DND-41 (cell line): Measurements from ENCODE around the gene DNAJC7.

Source experiments
- ATAC-seq: fragments of 200-7000 bp; cut with Tn5 transposase; 3 replicates; pipeline ENCODE4 v1.9.1; 2021; ENCODE audit warnings: low read depth; ENCODE audit not compliant: insufficient read depth
- DNase-seq: peaks from one replicate; pipeline ENCODE4 v3.0.0-alpha.2; 2020
- H2AFZ ChIP-seq: 2 replicates; pipeline ENCODE4 v1.6.0; 2012; ENCODE audit warnings: low read depth, low read length
- H3K27ac ChIP-seq: 2 replicates; pipeline ENCODE4 v1.5.1; 2012; ENCODE audit warnings: low read length, inconsistent platforms
- H3K27me3 ChIP-seq: fragments of 200-600 bp; sonication (generic); 2 replicates; pipeline ENCODE4 v1.6.0; 2012; ENCODE audit warnings: low read length, mild to moderate bottlenecking, inconsistent platforms; ENCODE audit not compliant: insufficient read depth, poor library complexity
- H3K36me3 ChIP-seq: 2 replicates; pipeline ENCODE4 v1.5.1; 2012; ENCODE audit warnings: low read length, inconsistent platforms; ENCODE audit not compliant: insufficient read depth
- H3K4me1 ChIP-seq: 2 replicates; pipeline ENCODE4 v1.5.1; 2012; ENCODE audit warnings: mild to moderate bottlenecking, low read length; ENCODE audit not compliant: insufficient read depth
- H3K4me2 ChIP-seq: 2 replicates; pipeline ENCODE4 v1.6.0; 2012; ENCODE audit warnings: mild to moderate bottlenecking, moderate library complexity, low read length, inconsistent platforms; ENCODE audit not compliant: insufficient read depth
- H3K4me3 ChIP-seq, 2 experiments: fragments of 200-600 bp in 1 of 2; shearing (Covaris generic) in 1 of 2; 2 replicates each; pipeline ENCODE4 v1.5.1; 2012 to 2016; ENCODE audit warnings: inconsistent platforms in 2 of 2, low read length in 2 of 2, mild to moderate bottlenecking in 2 of 2, low read depth in 1 of 2, moderate library complexity in 1 of 2
- H3K79me2 ChIP-seq: 2 replicates; pipeline ENCODE4 v1.6.0; 2012; ENCODE audit warnings: low read length, inconsistent platforms; ENCODE audit not compliant: insufficient read depth
- H3K9ac ChIP-seq: 2 replicates; pipeline ENCODE4 v1.6.0; 2012; ENCODE audit warnings: low read depth, mild to moderate bottlenecking, inconsistent platforms, low read length, moderate library complexity
- H3K9me3 ChIP-seq: 2 replicates; pipeline ENCODE4 v1.5.1; 2012; ENCODE audit warnings: low read length, moderate library complexity, mild to moderate bottlenecking, inconsistent platforms; ENCODE audit not compliant: insufficient read depth, severe bottlenecking
- H4K20me1 ChIP-seq: 2 replicates; pipeline ENCODE4 v1.6.0; 2012; ENCODE audit warnings: low read length; ENCODE audit not compliant: insufficient read depth
- EZH2 ChIP-seq: IDR thresholded peaks from 3 replicates; pipeline ENCODE4 v1.6.1; 2012; ENCODE audit warnings: borderline replicate concordance, low read depth, mild to moderate bottlenecking, moderate library complexity, low read length, inconsistent platforms; ENCODE audit not compliant: severe bottlenecking
- TF ChIP-seq, protein P1 (sequence below): IDR thresholded peaks from 2 replicates; pipeline ENCODE4 v1.5.1; 2012; ENCODE audit warnings: borderline replicate concordance, low read length, moderate library complexity, mild to moderate bottlenecking; ENCODE audit not compliant: poor library complexity, severe bottlenecking; ENCODE audit errors: extremely low read depth

The DNAJC7 gene

DNA sequence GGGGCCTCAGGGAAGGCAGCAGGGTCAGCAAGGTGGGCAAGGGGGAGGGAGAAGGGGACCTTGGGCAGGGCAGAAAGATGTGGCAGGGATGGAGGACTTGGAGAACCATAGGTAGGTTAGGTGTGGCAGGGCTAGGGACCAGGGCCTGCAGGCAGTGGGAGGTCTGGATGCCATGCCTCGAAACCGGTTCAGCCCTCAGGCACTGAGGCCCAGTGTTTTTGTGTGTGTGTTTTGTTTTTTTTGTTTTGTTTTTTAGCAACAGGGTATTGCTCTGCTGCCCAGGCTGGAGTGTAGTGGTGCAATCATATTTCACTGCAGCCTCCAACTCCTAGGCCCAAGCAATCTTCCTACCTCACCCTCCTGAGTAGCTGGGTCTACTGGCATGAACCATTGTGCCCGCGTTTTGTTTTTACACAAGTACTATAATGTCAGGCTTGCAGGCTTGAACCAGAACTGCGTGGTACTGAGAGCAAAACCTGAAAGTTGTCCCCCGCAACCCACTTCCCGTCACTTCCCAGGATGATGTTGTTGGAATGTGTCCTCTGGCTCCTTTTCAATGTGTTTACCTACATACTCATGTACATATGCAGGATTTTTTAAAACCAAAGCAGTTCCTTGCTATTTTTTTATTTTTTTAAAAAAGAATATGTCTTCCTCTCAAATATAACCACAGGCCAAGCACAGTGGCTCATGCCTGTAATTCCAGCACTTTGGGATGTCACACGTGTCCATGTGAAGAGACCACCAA lies 74.4 kb downstream of the DNAJC7 start:
- Histone ChIP-seq H3K36me3 (no peaks in the 10 kb centered on the region), H3K27ac (no peak overlapping the region), H2AFZ (no peak overlapping the region), H4K20me1 (no peaks in the 10 kb centered on the region), H3K4me3 (no peak overlapping the region), H3K27me3 (no peaks in the 10 kb centered on the region), H3K9ac (no peak overlapping the region), H3K79me2 (no peaks in the 10 kb centered on the region), H3K4me1 (no peaks in the 10 kb centered on the region), H3K9me3 (no peaks in the 10 kb centered on the region), H3K4me2 (no peak overlapping the region)
- ATAC-seq (no peak), DNase-seq (no peak)
- no peak for TF ChIP-seq EZH2
- TF ChIP-seq, protein P1, sequence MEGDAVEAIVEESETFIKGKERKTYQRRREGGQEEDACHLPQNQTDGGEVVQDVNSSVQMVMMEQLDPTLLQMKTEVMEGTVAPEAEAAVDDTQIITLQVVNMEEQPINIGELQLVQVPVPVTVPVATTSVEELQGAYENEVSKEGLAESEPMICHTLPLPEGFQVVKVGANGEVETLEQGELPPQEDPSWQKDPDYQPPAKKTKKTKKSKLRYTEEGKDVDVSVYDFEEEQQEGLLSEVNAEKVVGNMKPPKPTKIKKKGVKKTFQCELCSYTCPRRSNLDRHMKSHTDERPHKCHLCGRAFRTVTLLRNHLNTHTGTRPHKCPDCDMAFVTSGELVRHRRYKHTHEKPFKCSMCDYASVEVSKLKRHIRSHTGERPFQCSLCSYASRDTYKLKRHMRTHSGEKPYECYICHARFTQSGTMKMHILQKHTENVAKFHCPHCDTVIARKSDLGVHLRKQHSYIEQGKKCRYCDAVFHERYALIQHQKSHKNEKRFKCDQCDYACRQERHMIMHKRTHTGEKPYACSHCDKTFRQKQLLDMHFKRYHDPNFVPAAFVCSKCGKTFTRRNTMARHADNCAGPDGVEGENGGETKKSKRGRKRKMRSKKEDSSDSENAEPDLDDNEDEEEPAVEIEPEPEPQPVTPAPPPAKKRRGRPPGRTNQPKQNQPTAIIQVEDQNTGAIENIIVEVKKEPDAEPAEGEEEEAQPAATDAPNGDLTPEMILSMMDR = no peak

DNA sequence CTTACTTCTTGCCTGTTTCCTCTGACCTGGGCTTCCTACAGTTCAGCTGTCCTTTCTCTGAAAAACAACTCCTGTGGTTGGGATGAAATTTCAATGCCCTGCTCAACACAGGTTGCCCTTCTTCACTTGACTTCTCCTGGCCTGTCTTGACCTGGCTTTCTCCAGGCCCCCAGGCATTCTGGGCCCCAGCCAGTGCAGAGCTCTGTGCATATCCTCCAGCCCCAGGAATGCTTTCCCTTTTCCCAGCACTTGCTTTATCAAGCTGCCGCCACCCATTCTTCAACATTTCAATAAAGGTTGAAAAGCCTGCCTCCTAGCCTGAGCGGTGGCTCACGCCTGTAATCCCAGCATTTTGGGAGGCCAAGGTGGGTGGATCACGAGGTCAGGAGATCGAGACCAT lies 76.1 kb downstream of the DNAJC7 start:
- H3K79me2 ChIP-seq = no peaks in the 10 kb centered on the region
- no peaks in the 10 kb centered on the region for H3K4me1 ChIP-seq
- no peak overlapping the region for H3K4me2 ChIP-seq
- ATAC-seq (no peak), DNase-seq (no peak)
- H3K9me3 ChIP-seq = no peaks in the 10 kb centered on the region
- no peaks in the 10 kb centered on the region for H3K27me3 ChIP-seq
- no peaks in the 10 kb centered on the region for H3K36me3 ChIP-seq
- no peaks in the 10 kb centered on the region for H4K20me1 ChIP-seq
- no peak overlapping the region for H3K4me3 ChIP-seq
- TF ChIP-seq, protein P1 = no peak
- no peak for TF ChIP-seq EZH2
- no peak overlapping the region for H2AFZ ChIP-seq
- no peak overlapping the region for H3K27ac ChIP-seq
- H3K9ac ChIP-seq = no peak overlapping the region

DNA sequence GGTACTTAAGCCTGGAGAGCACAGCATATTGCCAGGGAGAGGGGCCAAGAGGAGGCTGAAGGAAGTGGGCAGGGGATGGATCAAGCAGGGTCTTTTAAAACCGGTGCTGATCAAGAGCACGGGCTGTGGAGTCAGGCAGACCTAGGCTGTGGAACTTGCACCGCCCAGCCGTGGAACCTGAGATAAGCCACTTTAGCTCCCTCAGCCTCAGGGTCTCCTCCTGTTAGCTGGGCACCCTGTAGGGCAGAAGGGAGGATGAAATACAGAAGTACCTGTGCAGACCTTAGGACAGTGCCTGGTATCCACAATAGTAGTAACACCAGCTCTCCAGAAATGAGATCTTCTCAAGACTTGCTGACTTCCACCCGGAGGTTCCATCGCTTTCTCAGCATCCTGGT lies 77.5 kb downstream of the DNAJC7 start:
- no peaks in the 10 kb centered on the region for H3K27me3 ChIP-seq
- no peak for DNase-seq
- no peak overlapping the region for H3K9ac ChIP-seq
- TF ChIP-seq EZH2 = no peak
- H2AFZ ChIP-seq = no peak overlapping the region
- H3K36me3 ChIP-seq = no peaks in the 10 kb centered on the region
- no peak overlapping the region for H3K4me2 ChIP-seq
- no peaks in the 10 kb centered on the region for H4K20me1 ChIP-seq
- H3K4me1 ChIP-seq = no peaks in the 10 kb centered on the region
- ATAC-seq = no peak
- no peaks in the 10 kb centered on the region for H3K79me2 ChIP-seq
- H3K27ac ChIP-seq = no peak overlapping the region
- H3K4me3 ChIP-seq = no peak overlapping the region
- H3K9me3 ChIP-seq = no peaks in the 10 kb centered on the region

DNA sequence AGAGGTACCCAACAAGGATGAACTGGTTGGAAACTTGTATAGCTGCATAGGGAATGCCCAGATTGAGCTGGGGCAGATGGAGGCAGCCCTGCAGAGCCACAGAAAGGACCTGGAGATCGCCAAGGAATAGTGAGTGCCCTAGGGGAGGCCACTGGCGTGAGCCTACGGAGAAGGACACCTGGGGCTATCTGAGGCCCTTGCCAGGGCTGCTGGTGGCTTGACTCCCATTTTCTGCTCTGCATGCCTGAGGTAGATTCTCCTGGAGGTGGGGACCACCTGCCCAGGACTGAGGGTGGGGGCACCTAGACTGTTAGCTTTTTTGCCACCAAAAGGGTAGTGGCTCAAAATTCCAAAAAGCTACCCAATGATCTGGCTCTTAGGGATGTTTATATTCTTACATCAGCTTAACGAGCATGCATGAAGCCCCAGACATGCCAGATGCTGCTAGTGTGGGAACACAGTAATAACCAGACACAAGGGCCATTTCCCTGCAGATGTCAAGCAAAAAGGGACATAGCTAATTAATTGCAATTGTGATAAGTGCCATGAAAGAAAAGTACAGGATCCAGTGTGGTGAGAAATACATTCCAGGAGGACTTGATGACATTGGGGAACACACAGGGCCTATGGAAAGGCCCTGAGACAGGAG lies 78.1 kb downstream of the DNAJC7 start:
- H3K4me2 ChIP-seq = no peak overlapping the region
- no peaks in the 10 kb centered on the region for H3K9me3 ChIP-seq
- no peaks in the 10 kb centered on the region for H4K20me1 ChIP-seq
- H3K79me2 ChIP-seq = no peaks in the 10 kb centered on the region
- no peaks in the 10 kb centered on the region for H3K4me1 ChIP-seq
- DNase-seq (no peak), ATAC-seq (no peak)
- no peak for TF ChIP-seq EZH2
- TF ChIP-seq, protein P1 = no peak
- H3K36me3 ChIP-seq = no peaks in the 10 kb centered on the region
- no peaks in the 10 kb centered on the region for H3K27me3 ChIP-seq
- no peak overlapping the region for H3K27ac ChIP-seq
- H2AFZ ChIP-seq = no peak overlapping the region
- no peak overlapping the region for H3K9ac ChIP-seq
- no peak overlapping the region for H3K4me3 ChIP-seq
